Non-pigmented ciliary epithelial cell (primary cell): ENCODE data around the gene TRIP12.

ENCODE experiments used
- DNase-seq: peaks from one replicate; pipeline ENCODE4 v3.0.0-alpha.2; 2010; ENCODE audit warnings: low read depth

Gene TRIP12

DNA sequence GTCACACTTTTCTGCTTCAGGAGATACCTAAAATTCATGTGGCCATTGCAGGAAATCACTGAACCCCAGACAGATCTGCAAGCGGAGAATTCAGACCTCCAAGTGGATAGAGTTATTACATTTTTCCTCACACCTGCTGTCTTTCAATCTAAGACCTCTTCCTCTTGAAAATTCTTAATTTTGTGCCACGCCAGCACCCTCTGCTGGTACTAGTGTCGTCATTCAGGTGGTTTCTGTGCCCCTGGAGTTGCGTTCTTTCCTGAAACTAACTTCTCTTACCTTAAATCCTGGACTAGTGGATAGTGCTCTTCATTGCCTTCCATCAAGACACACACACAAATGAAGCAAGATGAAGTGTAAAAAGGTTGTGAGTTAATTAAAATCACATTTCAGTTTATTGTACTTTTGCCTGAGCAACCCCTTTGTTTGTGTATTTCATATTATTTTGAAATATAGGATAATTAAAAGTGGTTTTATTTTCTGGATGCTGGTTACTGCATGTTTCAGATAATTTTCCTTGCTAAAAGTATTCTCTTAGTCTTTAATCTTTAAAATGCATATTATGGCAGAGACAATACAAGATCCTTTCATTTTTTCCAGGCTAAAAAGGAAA is 205.8 kb downstream of the TRIP12 start:
- no peak for DNase-seq

DNA sequence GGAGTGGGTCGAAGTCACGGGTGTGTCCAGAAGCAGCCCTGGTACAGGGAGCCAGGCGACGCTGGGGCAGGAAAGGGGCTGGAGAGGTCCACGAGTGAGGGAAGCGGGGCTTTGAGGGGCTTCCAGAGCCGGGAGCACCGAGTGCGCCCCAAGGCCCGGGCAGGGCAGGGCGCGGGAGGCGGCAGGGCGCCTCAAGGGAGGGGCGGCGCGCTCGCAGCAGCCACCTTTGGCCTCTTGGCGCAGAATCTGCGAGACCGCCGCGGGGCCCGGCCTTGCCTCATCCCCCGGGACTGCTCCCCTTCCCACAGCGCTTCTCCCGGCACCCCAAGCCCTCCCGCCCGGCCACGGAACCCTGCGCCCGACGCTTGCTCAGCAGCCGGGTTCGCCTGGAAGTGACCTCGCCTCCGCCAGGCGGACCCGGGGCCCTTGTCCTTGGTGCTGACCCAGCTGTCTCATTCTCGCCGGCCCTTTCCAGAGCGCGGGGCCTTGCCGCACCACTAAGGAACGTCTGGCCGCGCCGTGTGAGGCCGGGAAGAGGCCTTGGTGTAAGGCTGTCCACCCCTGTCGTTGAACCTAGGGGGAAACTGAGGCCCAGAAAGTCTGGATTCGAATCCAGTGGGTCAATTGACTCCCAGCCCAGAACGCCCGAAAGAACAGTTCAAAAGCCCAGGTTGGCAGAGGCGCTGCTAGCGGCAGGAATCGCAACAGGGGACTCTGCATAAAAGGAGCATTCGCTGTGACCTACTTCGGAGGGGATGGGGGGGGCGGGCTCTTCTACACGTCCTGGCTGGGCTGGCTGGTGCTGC is 206.9 kb downstream of the TRIP12 start:
- no peak for DNase-seq

DNA sequence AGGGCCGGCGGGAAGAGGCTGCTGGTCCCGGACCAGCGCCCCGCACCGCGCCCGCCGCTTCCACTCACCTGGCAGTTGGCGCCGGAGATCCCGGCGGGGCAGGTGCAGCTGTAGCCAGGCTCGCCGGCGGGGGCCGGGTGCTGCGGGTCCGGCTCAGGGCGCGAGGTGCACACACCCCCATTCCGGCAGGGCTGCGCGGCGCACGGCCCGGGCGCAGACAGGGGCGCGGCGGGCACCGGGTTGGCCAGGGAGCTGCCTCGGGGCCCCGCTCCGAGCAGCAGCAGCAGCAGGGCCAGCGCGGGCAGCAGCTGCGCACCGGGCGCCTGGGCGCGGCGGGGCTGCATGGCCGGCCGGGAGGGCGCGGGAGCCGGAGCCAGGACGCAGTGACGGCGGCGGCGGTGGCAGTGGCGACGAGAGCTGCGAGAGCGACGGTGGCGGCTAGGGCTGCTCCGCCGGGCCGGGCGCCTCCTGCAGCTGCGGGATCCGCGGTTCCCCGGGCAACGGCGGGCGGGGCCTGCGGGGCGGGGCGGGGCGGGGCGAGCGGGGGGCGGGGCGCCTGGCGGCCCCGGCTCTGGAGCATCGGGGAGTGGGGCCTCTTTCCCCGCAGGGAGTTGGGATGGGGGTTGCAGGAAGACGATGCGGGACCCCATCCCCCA is 207.6 kb downstream of the TRIP12 start, which contains the start of gene DNER:
Gene DNER (minus strand): TSS at position 476 of the 656 bp plus-strand sequence. CDS start 132 bp downstream, at position 344.
- DNase-seq, result no peak
